ENCODE data around the gene PAX3. TPM values are rescaled to one million over a fixed set of nuclear protein-coding genes. Genes with fewer than 3 reads are reported as not detected.

The PAX3 gene
- total RNA-seq, 2 donors from 2014 or later, result not detected

- peaks cover 6% of the 10 kb centered on the region for H3K36me3 Mint-ChIP-seq (ENCODE audit: low read depth)
- H3K4me1 Mint-ChIP-seq, result peaks cover 22% of the 10 kb centered on the region
- DNase-seq (no peak), ATAC-seq (no peak)
- H3K4me3 Mint-ChIP-seq, result peak overlapping the region; percentile 92
- no peaks in the 10 kb centered on the region for H3K9me3 ChIP-seq (ENCODE audit: control insufficient read depth, low read length, poor library complexity, severe bottlenecking)
- H3K27ac Mint-ChIP-seq, result no peak overlapping the region
- H3K27me3 Mint-ChIP-seq, result peaks cover 98% of the 10 kb centered on the region
Observed at GRCh38 chr2:222306393-222307142, 7.8 kb upstream of the PAX3 start.

- Mint-ChIP-seq H3K4me1 (peaks cover 22% of the 10 kb centered on the region), H3K27me3 (peaks cover 98% of the 10 kb centered on the region), H3K4me3 (peak overlapping the region; percentile 92), H3K36me3 (ENCODE audit: low read depth) (peaks cover 6% of the 10 kb centered on the region), H3K27ac (peak overlapping the region; percentile 66)
- DNase-seq (no peak), ATAC-seq (peak; percentile 25)
- no peaks in the 10 kb centered on the region for H3K9me3 ChIP-seq (ENCODE audit: control insufficient read depth, low read length, poor library complexity, severe bottlenecking)
Observed at GRCh38 chr2:222305516-222306392, 7.0 kb upstream of the PAX3 start.

- DNase-seq (no peak), ATAC-seq (no peak)
- Mint-ChIP-seq H3K4me1 (peaks cover 22% of the 10 kb centered on the region), H3K36me3 (ENCODE audit: low read depth) (peaks cover 4% of the 10 kb centered on the region), H3K27me3 (peaks cover 98% of the 10 kb centered on the region), H3K4me3 (peak overlapping the region; percentile 92), H3K27ac (peak overlapping the region; percentile 66)
- H3K9me3 ChIP-seq (ENCODE audit: control insufficient read depth, low read length, poor library complexity, severe bottlenecking), result no peaks in the 10 kb centered on the region
Observed at GRCh38 chr2:222304737-222305515, 6.1 kb upstream of the PAX3 start.

- Mint-ChIP-seq H3K4me1 (peaks cover 23% of the 10 kb centered on the region), H3K36me3 (ENCODE audit: low read depth) (peaks cover 6% of the 10 kb centered on the region), H3K4me3 (peak overlapping the region; percentile 92), H3K27ac (peak overlapping the region; percentile 66), H3K27me3 (peaks cover 97% of the 10 kb centered on the region)
- no peaks in the 10 kb centered on the region for H3K9me3 ChIP-seq (ENCODE audit: control insufficient read depth, low read length, poor library complexity, severe bottlenecking)
- DNase-seq, result no peak
- no peak for ATAC-seq
Observed at GRCh38 chr2:222303828-222304736, 5.3 kb upstream of the PAX3 start.

DNA sequence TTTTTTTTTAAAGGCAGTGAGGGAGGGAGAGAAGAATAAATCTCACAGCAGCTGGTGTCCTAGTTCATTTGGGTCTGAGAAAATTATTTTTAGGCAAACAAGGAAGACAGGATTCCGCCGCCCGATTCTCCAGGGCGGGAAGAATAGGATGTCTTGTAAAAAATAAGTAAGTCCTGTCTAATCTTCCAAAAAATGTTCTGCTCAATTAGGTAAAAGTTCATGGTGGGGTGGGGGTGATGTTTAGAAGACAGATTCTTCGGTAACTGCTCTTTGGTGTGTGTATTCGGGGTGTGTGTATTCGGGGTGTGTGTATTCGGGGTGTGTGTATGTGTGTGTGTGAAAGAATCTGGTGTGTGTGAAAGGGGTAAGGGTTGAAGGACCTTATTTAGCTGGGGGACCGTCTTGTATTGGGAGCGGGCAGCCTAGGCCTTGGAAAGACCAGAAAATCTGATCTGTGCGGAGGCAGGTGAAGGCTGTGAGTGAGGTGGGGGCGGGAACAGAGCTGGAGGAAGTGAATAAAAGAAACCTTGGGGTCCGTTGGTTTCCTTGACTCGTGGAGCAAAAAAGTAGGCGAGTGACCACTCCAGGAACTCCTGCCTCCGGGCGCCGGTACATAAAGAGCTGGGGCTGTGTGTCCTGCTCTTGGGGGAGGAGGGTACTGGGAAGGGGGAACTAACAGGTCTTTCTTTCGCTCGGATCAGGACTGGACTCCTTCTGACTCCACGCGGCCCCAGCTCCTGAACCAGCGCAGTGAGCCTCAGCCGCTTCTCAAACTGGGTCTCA is 4.4 kb upstream of the PAX3 start:
- no peak for ATAC-seq
- no peaks in the 10 kb centered on the region for H3K9me3 ChIP-seq (ENCODE audit: control insufficient read depth, low read length, poor library complexity, severe bottlenecking)
- Mint-ChIP-seq H3K4me1 (peaks cover 25% of the 10 kb centered on the region), H3K4me3 (peak overlapping the region; percentile 47), H3K27ac (no peak overlapping the region), H3K36me3 (ENCODE audit: low read depth) (peaks cover 6% of the 10 kb centered on the region), H3K27me3 (peaks cover 91% of the 10 kb centered on the region)
- no peak for DNase-seq

- DNase-seq, result no peak
- no peaks in the 10 kb centered on the region for H3K9me3 ChIP-seq (ENCODE audit: control insufficient read depth, low read length, poor library complexity, severe bottlenecking)
- ATAC-seq, result no peak
- Mint-ChIP-seq H3K27ac (peak overlapping the region; percentile 1), H3K4me3 (no peak overlapping the region), H3K27me3 (peaks cover 89% of the 10 kb centered on the region), H3K4me1 (peaks cover 26% of the 10 kb centered on the region), H3K36me3 (ENCODE audit: low read depth) (peaks cover 5% of the 10 kb centered on the region)
Observed at GRCh38 chr2:222302178-222303018, 3.6 kb upstream of the PAX3 start.

DNA sequence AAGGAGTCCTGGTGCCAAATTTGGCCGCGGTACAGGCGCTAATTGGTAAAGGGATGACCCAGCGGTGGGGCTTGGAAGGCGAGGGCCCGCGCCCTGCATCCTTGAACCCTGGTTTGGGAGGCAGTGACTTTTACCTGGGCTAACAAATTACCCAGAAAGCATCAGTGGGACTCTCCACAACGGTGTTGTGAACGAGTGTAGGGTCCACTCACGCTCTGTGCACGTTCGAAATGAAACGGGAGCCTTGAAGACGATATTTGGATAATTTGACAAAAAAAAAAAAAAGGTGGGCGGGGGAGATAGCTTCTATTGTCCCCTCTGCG is 3.0 kb upstream of the PAX3 start:
- ATAC-seq, result no peak
- H3K27me3 Mint-ChIP-seq, result peaks cover 89% of the 10 kb centered on the region
- peak overlapping the region; percentile 1 for H3K27ac Mint-ChIP-seq
- no peak for DNase-seq
- H3K4me3 Mint-ChIP-seq, result no peak overlapping the region
- H3K9me3 ChIP-seq (ENCODE audit: control insufficient read depth, low read length, poor library complexity, severe bottlenecking), result no peaks in the 10 kb centered on the region
- H3K36me3 Mint-ChIP-seq (ENCODE audit: low read depth), result peaks cover 5% of the 10 kb centered on the region
- peaks cover 30% of the 10 kb centered on the region for H3K4me1 Mint-ChIP-seq

- Mint-ChIP-seq H3K36me3 (ENCODE audit: low read depth) (peaks cover 5% of the 10 kb centered on the region), H3K27me3 (peaks cover 89% of the 10 kb centered on the region), H3K27ac (peak overlapping the region; percentile 37), H3K4me1 (peaks cover 32% of the 10 kb centered on the region), H3K4me3 (no peak overlapping the region)
- ATAC-seq (no peak), DNase-seq (no peak)
- no peaks in the 10 kb centered on the region for H3K9me3 ChIP-seq (ENCODE audit: control insufficient read depth, low read length, poor library complexity, severe bottlenecking)
Observed at GRCh38 chr2:222301053-222301795, 2.4 kb upstream of the PAX3 start.

DNA sequence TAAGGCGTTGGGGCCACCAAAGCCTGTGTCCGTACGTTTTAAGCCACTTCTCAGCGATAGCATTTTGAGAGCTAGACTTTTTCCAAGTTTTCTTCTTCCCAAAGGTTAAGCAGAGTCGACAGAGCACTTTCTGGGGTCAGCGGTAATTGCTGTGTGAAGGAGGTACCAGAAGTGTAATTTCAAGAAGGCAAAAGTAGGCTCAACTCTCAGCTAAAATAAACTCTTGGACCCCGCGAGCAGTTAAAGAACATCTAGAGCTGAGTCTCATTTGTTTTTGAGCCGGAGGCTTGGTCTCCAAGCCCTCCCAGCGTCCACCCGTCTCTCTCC is 1.9 kb upstream of the PAX3 start:
- Mint-ChIP-seq H3K27me3 (peaks cover 89% of the 10 kb centered on the region), H3K4me3 (no peak overlapping the region), H3K4me1 (peaks cover 30% of the 10 kb centered on the region), H3K27ac (peak overlapping the region; percentile 37), H3K36me3 (ENCODE audit: low read depth) (peaks cover 5% of the 10 kb centered on the region)
- ATAC-seq, result no peak
- no peaks in the 10 kb centered on the region for H3K9me3 ChIP-seq (ENCODE audit: control insufficient read depth, low read length, poor library complexity, severe bottlenecking)
- DNase-seq, result no peak

DNA sequence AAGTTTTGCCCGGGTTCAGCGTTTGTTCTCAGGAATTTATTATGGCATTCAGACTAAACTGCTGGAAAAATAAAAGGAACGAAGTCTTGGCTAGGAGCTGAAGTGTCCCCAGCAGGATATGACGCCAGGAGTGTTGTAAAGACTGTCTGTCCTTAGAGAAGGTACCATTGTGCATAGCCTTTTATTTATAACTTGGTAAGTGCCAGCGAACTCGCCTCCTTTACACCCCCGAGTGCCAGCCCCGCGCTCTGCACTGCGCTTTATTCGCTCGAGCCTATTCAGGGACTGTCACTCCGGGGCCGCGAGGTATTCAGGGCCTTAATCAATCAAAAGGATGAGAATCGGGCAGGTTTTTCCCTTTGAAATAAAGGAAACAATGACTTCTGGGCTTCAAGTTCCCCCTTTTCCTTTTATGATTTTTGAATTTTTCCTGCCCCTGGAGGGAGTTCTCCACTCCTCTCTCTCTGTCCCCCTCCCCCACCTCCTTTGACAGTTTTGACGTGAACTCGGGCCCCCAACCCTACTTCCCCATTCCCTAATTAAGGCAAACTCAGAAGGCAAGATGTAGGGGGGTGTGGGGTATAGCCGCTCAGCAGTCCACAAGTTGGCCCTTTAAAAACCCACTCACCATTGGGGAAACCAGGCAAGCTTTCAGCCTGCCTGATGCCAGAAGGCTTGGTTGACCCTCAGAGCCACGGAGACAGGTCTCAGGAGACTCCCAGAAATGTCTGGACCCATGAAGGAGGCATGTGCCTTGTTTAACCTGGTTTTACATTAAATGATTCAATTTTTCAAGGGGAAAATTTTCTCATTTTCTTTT is 1.3 kb upstream of the PAX3 start:
- peaks cover 89% of the 10 kb centered on the region for H3K27me3 Mint-ChIP-seq
- H3K4me3 Mint-ChIP-seq, result no peak overlapping the region
- H3K4me1 Mint-ChIP-seq, result peaks cover 27% of the 10 kb centered on the region
- H3K9me3 ChIP-seq (ENCODE audit: control insufficient read depth, low read length, poor library complexity, severe bottlenecking), result no peaks in the 10 kb centered on the region
- ATAC-seq (no peak), DNase-seq (no peak)
- H3K27ac Mint-ChIP-seq, result peak overlapping the region; percentile 37
- H3K36me3 Mint-ChIP-seq (ENCODE audit: low read depth), result peaks cover 6% of the 10 kb centered on the region
